RPMI7951 (cell line): ENCODE results near the gene FSIP1. TPM values are rescaled to one million over a fixed set of nuclear protein-coding genes. Genes with fewer than 3 reads are reported as not detected.
A peak's percentile ranks its signal among the peaks of the same experiment; 100 is the strongest.

ENCODE experiments used
- DNase-seq: peaks from one replicate; pipeline ENCODE4 v3.0.0-alpha.2; 2012; ENCODE audit warnings: low read depth
- total RNA-seq: library from RNA; depleted of rRNA; stranded (reverse); fragments of >200 nt; shearing (Covaris generic); gene quantifications from 2 replicates; pipeline ENCODE4 v1.2.3, GENCODE V29; 2014

FSIP1 gene
- total RNA-seq, 1 experiment from 2014 or later, result 1.9 TPM

DNA sequence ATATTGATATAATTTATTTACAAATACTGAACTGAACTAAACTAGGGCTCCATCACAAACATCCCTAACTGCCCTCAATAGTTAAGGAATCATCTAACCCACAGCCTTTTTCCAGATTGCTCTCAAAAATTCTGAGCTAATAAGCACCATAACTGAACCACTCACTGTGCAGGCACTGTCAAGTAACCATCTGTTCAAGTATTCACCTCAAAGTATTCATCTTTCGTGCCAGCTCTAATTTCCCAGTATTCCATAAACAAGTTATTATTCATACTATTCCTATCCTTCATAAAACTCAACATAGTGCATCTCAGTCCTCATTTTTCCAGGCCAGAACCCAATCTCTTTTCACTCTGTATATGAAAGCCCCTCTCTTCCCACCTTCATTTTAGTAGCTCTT is 160.7 kb downstream of the FSIP1 start:
- peak; percentile 5 for DNase-seq

DNA sequence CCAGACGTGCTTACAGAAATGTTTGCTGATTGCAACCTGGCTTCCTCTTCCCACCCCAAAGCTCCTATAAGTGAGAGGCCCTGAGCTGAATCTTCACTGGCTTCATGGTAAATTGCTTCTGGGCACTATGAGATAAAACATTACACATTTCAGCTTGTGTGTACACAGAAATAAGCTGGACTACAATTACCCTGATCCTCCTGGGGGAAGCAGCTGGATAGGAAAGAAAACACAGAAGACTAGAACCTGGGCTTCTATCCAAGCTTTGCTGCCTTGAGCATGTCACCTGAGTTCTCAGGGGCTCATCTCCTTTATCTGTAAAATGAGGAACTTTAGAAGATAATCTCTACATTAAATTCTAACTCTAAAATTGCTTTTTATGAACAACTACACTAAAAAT is 161.4 kb downstream of the FSIP1 start:
- DNase-seq, result peak; percentile 17

DNA sequence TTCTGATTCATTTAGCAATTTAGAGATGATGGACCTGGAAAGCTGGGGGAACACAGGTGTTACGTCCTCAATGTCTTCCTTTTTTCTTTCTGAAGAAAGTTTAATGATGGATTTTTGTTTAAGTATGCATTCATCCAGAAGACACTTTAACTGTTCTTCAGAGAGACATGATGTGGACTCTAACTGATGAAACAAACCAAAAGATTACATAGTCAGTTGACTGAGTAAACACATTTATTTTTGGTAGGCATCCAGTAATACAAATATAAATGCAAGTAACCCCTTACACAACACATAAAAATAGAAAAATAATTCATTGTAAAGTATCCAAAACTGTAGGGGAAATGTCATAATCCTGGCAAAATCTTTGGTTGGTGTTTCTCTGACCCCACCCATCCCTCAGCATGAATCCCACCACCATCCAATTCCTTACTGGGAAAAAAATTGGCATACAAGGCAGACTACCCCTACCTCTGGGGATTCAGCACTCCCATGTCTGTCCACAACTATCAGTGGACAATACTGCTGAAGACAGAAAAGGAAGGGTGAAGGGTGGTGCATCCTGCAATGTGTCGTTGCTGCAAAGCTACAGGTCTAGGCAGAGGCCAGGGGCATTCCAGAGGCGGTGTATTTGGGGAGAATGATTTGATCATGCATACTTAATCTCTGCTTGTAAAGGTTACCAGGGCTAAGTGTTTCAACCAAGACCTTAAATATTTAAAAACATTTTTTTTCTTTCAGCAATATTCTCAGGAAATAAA is 164.4 kb downstream of the FSIP1 start:
- DNase-seq, result no peak

DNA sequence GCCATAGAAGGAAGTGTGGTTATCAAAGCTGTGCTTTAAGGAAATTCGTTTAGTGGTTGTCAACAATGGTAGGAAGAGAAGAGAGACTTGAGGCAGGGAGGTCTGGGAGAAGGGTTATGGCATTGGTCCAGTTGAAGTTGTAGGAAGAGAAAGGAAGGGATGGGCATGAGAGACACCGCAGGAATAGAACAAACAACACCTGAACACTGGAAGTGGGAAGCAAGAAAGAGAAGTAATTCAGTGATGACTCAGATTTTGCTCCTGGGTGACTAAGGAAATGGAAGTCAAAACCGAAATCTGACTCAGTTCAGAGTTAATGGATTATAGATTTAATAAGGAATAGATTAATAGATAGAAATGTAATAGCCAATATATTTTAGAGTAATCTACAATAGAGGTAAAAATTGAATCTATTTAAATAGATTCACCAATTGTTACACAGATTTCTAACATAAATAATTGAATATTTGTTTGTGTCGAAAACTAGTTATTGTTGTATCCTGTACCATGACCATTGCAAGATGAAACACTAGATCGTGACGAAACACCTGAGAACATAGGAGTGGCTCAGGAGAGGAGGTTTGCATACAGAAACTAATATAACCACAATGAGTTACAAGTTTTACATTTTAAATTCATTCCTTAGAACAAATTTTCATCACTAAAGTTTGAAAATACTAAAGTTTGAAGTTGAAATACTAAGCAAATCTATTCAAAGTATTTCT is 165.7 kb downstream of the FSIP1 start:
- DNase-seq, result peak; percentile 30

DNA sequence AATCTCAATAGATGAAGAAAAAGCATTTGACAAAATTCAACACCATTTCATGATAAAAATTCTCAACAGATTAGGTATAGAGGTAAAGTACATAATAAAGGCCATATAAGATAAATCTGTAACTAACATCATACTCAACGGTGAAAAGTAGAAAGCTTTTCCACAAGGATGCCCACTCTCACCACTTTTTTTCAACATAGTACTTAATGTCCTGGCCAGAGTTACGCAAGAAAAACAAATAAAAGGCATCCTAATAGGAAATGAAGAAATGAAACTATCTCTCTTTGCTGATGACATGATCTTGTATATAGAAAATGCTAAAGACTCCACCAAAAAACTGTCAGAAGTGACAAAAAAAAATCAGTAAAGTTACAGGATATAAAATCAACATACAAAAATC is 168.8 kb downstream of the FSIP1 start:
- DNase-seq, result no peak

DNA sequence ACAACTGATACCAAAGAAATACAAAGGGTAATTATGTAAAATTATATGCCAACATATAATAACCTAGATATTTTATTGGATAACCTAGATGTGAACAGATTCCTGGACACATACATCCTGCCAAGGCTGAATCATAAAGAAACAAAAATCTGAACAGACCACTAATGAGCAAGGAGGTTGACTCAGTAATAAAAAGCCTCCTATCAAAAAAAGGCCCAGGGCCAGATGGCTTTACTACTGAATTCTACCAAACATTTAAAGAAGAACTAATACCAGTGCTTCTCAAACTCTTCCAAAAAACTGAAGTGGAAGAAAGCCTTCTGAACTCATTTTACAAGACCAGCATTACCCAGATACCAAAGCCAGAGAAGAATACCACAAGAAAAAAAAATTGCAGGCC is 169.4 kb downstream of the FSIP1 start:
- DNase-seq, result peak; percentile 79

DNA sequence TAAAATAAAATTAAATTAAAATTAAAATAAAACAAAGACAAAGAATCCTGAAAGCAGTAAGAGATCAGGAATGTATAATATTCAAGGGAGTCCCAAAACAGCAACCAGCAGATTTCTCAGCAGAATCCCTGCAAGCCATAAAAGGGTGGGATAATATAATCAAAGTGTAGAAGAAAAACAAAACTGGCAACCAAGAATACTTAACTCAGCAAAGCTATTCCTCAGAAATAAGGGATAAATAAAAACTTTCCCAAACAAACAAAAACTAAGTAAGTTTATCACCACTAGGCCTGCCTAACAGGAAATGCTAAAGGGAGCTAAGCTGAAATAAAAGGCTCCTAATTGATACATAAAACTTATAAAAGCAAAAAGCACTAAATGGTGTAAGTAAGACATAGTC is 172.0 kb downstream of the FSIP1 start:
- DNase-seq, result no peak

DNA sequence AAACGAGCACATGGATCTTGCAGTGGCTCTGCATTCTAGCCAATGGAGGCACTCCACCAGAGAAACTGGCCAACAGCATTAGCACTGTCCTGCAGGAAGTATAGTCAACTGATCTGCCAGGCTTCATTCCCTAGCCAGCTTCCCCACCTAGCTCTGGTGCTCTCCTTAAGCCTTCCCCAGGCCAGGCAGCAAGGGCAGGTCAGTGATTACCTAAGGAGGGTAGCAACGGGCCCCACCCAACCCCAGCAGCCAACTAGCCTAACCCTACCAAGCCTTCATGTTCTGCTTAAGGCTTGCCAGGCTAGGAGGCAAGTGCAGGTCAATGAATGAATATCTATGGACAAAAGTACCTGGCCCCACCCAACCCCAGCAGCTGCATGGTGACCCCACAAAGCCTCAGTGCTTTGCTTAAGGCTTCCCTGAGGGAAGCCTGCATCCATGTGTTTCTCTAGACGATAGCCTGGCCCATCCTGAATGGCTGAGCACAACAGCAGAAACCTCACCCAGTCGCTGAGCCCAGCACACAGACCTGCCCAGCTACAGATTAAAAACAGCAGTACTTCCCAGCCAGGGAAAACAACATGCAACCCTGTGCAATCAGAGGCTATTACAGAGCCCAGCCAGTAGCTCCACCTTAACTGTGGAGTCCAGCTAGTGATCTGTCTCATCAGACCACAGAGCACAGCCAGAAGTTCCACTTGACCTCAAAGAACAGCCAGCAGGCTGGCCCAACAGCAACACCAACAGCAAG is 173.3 kb downstream of the FSIP1 start:
- DNase-seq, result no peak

DNA sequence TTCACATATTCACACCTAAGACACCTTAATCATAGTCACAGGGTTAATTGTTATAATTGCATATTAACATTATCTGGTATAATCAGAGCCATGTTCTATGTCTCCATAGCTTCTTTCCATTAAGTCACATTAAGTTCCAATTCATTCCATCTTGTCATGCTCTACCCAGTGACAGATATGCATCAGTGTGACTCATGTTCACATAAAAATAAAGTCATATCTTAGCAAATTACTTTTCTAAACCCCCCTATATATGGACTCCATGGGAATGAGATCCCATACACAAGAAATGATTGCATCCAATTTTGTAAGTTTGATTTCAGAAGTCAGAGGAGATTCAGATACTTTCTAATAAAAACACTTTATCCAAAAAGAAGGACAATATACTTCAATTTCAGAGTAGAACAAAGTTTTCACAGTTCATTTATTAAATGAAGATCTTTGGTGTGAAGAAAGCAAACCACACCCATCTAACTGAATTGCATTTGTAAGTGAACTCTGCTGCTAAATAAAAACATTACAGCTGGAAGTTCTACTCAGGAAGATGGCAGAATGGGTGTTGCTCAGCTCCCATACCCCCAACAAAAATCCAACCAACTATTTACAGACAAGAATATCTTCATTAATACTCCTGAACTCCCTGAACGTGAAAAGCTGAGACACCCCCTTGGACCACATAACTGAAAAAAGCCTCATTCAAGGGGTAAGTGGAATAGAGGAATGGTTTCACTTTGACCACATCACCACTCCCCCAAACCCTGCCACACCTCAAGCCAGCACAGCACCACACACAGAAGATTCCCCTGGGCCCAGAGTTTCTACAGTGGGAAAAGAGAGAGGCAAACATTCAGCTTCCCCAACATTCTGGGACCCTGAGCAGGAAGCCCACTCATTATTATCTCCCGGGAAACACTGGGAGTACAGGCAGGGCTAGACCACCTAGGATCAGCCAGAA is 174.2 kb downstream of the FSIP1 start:
- DNase-seq, result peak; percentile 13

DNA sequence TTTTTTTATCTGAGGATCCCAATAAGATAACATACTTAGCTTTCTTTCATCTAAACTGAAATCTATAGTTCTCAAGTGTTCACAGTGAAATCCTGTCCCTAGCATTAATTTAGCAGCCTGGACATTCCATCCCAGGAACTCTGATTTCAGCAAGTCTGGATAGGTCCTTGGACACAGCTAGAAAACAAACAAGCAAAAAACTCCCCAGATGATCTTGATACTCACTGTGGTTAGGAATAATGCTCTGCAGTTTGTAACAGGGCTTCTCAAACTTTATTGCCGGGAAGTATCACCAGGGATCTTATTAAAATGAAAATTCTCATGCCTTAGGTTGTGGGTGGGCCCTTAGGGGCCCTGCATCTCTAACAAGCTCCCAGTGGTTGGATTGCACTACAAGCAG is 177.5 kb downstream of the FSIP1 start:
- DNase-seq, result no peak

DNA sequence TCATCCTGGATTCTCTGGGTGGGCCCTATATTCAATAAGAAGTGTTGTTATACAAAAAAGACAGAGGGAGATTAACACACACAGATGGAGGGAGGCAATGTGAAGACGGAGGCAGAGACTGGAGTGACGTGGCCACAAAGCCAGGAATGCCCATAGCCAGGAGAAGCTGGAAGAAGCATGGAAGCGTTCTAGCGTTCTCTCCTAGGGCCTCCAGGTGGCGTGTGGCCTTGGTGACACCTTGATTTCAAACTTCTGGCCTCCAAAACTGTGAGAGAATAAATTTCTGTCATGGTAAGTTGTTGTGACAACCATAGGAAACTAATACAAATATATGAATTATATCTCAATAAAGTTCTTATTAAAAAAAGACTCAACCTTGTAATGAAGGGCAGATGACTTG is 180.5 kb downstream of the FSIP1 start:
- DNase-seq, result peak; percentile 14

DNA sequence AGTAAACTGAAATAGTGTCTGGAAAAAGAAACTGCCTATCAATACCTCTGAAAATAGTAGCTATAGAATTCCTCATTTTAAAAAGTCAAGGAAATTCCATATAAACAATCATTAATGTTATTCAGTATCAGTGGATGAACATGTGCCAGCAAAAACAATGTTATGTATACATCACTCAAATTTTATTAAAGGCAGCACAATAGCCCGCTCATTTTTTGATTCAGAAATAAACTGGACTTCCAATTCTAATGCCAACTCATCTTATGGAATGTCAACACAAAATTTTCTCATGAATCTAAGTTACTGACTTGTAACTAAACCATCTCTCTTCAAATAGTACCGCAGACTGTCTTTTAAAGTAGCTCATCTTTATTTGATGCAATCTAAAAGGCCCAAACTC is 182.8 kb downstream of the FSIP1 start:
- DNase-seq, result peak; percentile 20

DNA sequence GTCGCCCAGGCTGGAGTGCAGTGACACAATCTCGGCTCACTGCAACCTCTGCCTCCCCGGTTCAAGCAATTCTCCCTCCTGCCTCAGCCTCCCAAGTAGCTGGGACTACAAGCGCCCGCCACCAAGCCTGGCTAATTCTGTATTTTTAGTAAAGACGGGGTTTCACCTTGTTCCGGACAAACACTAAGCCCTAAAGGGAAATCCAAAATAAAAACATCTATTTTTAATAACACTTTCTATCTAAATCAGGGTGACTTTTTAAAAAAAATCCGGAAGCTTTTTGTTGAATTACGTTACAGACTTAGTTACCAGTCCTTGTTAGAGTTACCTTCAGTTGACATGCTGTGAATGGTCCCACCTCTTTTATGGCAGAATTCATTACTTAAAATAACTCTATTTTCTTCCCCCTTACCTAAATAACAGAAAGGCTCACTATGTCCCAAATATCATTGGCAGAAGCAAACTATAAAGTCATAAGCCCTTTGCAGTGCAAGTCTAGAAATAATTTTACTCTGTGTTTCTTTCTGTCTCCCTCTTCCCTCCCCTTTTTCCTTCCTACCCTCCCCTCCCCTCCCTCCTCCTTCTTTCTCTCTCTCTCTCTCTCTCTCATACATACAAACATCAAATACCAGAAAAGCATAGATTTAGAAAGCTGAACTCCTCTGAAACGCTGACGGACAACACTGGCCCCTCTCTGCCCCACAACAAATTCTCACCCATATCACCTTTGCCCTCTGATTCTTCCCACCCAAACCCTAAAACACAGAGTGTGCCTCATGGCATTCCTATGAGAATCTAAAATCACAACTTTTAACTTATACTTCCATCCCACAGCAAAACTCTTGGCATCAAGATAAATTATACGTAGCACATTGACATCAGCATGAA is 183.4 kb downstream of the FSIP1 start:
- peak; percentile 37 for DNase-seq

DNA sequence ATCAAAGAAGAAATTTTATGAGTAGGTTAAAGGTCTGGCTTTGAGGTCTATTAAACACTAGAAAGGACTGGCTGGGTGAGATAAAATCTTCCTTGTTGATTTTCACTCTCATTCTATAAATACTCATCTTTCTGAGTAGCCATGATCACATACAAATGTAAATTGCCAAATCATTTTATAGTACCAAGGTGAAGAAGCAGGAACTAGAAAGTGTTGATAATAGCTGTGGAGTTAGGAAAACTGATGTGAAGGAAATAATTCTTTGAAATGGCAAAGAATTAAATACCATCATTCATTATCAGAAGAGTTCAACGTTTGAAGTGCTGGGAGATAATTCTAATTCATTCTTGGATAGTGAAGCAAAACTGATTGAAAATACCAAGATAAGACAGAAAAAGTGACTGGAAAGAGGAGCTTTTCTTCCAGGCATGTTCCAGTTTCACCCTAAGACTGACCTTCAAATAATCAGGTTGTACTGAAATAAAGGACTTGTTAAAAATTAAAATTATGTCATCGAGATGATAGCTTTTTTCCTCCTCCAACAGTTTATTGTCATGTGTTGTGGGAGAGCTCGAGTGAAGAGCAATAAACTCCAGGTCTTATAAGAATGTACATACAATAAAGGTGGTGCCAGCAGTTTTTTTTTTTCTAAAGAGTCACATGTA is 184.3 kb downstream of the FSIP1 start:
- peak; percentile 55 for DNase-seq

DNA sequence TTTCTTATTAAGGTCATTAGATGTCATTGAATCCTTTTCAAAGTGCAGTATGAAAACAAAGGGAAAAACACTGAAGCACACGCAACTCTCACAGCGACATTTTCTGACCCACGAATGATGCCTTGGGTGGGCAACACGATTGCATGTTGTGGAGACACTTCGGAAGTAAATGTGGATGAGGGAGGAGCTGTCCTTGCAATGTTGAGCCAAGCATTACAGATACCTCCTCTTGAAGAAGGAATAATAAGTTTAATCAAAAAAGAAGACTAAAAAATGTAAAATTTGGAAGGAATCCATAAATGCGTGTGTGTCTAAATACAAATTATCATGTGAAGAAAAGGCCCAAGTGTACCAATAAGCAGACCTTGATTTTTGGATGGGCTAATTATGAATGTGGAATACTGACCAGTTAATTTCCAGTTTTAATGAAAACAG is 184.9 kb downstream of the FSIP1 start:
- peak; percentile 47 for DNase-seq

DNA sequence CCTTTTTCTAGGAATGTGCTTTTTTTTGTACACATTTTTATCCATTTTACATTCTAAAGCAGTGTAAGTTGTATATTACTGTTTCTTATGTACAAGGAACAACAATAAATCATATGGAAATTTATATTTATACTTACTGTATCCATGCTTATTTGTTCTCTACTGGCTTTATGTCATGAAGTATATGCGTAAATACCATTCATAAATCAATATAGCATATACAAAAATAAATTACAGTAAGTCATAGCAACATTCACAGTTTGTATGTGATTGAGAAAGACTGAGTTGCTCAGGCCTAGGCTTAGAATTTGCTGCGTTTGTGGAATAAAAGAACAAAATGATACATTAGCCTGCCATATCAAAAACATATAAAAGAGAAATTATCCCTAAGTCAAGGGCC is 185.3 kb downstream of the FSIP1 start:
- no peak for DNase-seq

DNA sequence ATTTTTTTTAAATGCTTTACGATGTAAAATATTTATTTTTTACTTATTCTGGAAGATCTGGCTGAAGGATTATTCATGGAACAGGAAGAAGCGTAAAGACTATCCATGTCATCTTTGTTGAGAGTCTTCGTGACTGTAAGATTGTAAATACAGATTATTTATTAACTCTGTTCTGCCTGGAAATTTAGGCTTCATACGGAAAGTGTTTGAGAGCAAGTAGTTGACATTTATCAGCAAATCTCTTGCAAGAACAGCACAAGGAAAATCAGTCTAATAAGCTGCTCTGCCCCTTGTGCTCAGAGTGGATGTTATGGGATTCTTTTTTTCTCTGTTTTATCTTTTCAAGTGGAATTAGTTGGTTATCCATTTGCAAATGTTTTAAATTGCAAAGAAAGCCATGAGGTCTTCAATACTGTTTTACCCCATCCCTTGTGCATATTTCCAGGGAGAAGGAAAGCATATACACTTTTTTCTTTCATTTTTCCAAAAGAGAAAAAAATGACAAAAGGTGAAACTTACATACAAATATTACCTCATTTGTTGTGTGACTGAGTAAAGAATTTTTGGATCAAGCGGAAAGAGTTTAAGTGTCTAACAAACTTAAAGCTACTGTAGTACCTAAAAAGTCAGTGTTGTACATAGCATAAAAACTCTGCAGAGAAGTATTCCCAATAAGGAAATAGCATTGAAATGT is 186.1 kb downstream of the FSIP1 start:
- peak; percentile 17 for DNase-seq

DNA sequence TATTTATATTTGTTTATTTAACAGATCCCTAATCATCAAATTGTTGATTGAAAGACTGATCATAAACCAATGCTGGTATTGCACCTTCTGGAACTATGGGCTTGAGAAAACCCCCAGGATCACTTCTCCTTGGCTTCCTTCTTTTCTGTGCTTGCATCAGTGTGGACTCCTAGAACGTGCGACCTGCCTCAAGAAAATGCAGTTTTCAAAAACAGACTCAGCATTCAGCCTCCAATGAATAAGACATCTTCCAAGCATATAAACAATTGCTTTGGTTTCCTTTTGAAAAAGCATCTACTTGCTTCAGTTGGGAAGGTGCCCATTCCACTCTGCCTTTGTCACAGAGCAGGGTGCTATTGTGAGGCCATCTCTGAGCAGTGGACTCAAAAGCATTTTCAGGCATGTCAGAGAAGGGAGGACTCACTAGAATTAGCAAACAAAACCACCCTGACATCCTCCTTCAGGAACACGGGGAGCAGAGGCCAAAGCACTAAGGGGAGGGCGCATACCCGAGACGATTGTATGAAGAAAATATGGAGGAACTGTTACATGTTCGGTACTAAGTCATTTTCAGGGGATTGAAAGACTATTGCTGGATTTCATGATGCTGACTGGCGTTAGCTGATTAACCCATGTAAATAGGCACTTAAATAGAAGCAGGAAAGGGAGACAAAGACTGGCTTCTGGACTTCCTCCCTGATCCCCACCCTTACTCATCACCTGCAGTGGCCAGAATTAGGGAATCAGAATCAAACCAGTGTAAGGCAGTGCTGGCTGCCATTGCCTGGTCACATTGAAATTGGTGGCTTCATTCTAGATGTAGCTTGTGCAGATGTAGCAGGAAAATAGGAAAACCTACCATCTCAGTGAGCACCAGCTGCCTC is 187.1 kb downstream of the FSIP1 start:
- DNase-seq, result peak; percentile 32
